GM10847 (cell line): Measurements from ENCODE around the gene DHRS3.

Source experiments
- POLR2A ChIP-seq: IDR thresholded peaks from 2 replicates; pipeline ENCODE4 v1.6.1; 2011; ENCODE audit not compliant: insufficient read length; ENCODE audit errors: extremely low read depth

The DHRS3 gene

DNA sequence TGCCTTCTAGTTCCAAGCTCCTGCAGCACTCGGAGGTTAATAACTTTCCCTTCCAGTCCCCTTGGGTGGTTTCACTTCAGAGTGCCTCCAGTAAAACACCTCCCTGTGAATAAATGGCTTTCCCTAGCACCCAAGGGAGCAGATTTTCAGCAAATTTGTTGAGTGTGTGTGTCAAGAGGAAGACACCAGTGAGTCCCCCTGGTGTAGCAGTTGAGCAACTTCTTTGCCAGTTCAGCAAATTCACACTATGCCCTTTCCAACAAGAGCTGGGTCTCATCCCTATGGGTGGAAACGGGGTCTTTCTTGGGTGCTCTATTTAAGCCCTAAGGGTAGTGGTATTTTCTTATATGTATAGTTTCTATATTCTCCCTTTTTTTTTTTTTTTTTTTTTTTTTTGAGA is 25.1 kb upstream of the DHRS3 start:
- TF ChIP-seq POLR2A: no peak

- TF ChIP-seq POLR2A: no peak
These were observed 22.9 kb upstream of the DHRS3 start for GRCh38 chr1:12640958-12641272.

GRCh38 chr1:12640237-12640957 is 22.4 kb upstream of the DHRS3 start:
- no peak for TF ChIP-seq POLR2A

- TF ChIP-seq POLR2A: no peak
These were observed 19.7 kb upstream of the DHRS3 start for GRCh38 chr1:12637693-12638092.

DNA sequence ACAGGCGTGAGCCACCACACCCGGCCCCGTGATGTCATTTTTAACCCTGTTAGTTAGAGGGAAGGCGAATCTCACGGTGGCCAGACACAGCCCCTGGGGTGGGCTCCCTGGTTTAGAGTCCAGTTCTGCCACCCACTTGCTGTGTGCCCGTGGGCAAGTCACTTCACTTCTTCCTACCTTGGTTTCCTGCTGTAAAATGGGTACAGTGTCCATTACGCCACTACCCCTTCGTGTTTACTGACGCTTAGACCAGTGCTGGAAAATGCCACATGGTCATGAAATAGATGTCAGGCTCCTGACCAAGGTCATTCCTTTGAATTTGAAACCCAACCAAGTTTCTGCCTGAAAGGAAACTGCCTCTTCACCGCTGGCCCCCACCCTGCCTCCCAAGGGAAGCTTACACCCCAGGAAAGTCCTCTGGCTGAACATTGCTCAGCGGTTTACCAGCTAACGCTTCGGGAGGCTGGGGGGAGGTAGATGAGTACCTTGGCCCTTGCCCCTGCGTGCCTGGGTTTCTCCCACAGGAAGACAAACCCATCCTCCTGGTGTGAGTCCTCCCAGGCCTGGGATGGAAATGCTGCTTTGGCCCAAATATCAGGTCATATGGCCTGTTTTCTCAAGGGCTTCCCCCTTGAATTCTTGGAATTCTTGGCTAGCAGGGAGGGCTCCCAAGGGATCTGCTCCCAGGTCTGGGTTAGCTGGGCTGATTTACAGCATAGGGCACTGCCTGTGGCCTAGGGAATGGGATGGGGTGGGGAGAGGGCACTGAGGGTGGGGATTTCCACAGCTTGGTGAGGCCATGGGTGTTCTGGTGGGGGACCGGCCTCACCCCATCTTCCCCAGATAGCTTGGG is 18.3 kb upstream of the DHRS3 start:
- no peak for TF ChIP-seq POLR2A

- TF ChIP-seq POLR2A: no peak
These were observed 16.7 kb upstream of the DHRS3 start for GRCh38 chr1:12634696-12635202.

- no peak for TF ChIP-seq POLR2A
These were observed 16.1 kb upstream of the DHRS3 start for GRCh38 chr1:12634156-12634555.

GRCh38 chr1:12631571-12631970 is 13.6 kb upstream of the DHRS3 start:
- TF ChIP-seq POLR2A: no peak

GRCh38 chr1:12630946-12631530 is 13.0 kb upstream of the DHRS3 start:
- no peak for TF ChIP-seq POLR2A

- TF ChIP-seq POLR2A: no peak
These were observed 12.2 kb upstream of the DHRS3 start for GRCh38 chr1:12629985-12630760.

- TF ChIP-seq POLR2A: no peak
These were observed 11.5 kb upstream of the DHRS3 start for GRCh38 chr1:12629511-12629956.

- TF ChIP-seq POLR2A: no peak
These were observed 9.3 kb upstream of the DHRS3 start for GRCh38 chr1:12627296-12627695.

GRCh38 chr1:12626888-12627287 is 8.9 kb upstream of the DHRS3 start:
- no peak for TF ChIP-seq POLR2A

GRCh38 chr1:12625276-12625675 is 7.3 kb upstream of the DHRS3 start:
- no peak for TF ChIP-seq POLR2A

DNA sequence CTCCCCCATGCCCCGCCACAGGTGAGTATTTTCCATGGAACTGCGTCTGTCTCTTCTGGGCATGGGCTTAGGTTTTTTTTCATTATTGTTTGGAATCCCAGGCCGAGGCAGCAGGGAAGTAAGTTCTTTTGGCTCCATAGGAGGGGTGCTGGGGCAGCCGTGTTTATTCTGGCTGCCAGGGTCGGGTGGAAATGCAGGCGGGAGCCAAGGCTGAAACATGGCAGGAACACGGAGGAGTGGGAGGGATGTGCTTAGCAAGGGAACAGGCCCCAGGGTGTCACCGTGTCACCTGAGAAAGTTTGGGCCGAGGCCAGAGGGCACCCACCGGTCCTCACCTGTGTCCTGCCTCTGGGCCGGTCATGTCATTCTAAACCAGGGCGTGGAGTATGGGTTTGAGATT is 4.5 kb upstream of the DHRS3 start:
- no peak for TF ChIP-seq POLR2A
